C4-2B (cell line): ENCODE measurements around the gene ATP5ME.

Experiments
- H3K27ac ChIP-seq: fragments of 450-650 bp; 2 replicates; pipeline ENCODE4 v1.5.1; 2017
- CTCF ChIP-seq: fragments of 450-650 bp; conservative IDR thresholded peaks from 2 replicates; pipeline ENCODE4 v1.5.1; 2017; ENCODE audit warnings: mild to moderate bottlenecking
- ZFX ChIP-seq: fragments of 450-650 bp; IDR thresholded peaks from 2 replicates; pipeline ENCODE4 v1.6.1; 2017

The ATP5ME gene

GRCh38 chr4:680551-680927, 6.5 kb upstream of the ATP5ME start:
- peak overlapping the region; percentile 66 for H3K27ac ChIP-seq
- no peak for TF ChIP-seq CTCF
- no peak for TF ChIP-seq ZFX

GRCh38 chr4:680091-680490, 6.0 kb upstream of the ATP5ME start:
- TF ChIP-seq ZFX, result no peak
- peak overlapping the region; percentile 66; the same call in 1 of the 2 replicates for H3K27ac ChIP-seq

GRCh38 chr4:679629-680028, 5.6 kb upstream of the ATP5ME start:
- TF ChIP-seq ZFX (no peak), CTCF (no peak)
- H3K27ac ChIP-seq, result no peak overlapping the region

GRCh38 chr4:679104-679481, 5.0 kb upstream of the ATP5ME start:
- no peak overlapping the region for H3K27ac ChIP-seq
- no peak for TF ChIP-seq CTCF
- TF ChIP-seq ZFX, result no peak

- no peak overlapping the region for H3K27ac ChIP-seq
- TF ChIP-seq CTCF (no peak), ZFX (no peak)
These were observed 4.4 kb upstream of the ATP5ME start for GRCh38 chr4:678331-679103.

GRCh38 chr4:677431-678293, 3.6 kb upstream of the ATP5ME start:
- no peak for TF ChIP-seq CTCF
- TF ChIP-seq ZFX, result no peak
- H3K27ac ChIP-seq, result no peak overlapping the region

- no peak overlapping the region for H3K27ac ChIP-seq
- TF ChIP-seq ZFX (no peak), CTCF (no peak)
These were observed 2.8 kb upstream of the ATP5ME start for GRCh38 chr4:676871-677235.
